Testis (tissue), 2 donors: ENCODE data around the gene CCDC138.

Experiments
- POLR2A ChIP-seq: fragments of 450-650 bp; IDR thresholded peaks from one replicate; pipeline ENCODE4 v1.6.1; 2017; ENCODE audit warnings: antibody characterized with exemption, mild to moderate bottlenecking, moderate library complexity
- TF ChIP-seq, protein P1 (sequence below), 3 experiments: fragments of 450-650 bp in 2 of 3; fragments of 200-600 bp in 1 of 3; sonication (generic) in 1 of 3; IDR thresholded peaks; one replicate each; pipeline ENCODE4 v1.5.1; 2016 to 2019; ENCODE audit warnings: antibody characterized with exemption in 3 of 3, mild to moderate bottlenecking in 2 of 3, moderate library complexity in 1 of 3

DNA sequence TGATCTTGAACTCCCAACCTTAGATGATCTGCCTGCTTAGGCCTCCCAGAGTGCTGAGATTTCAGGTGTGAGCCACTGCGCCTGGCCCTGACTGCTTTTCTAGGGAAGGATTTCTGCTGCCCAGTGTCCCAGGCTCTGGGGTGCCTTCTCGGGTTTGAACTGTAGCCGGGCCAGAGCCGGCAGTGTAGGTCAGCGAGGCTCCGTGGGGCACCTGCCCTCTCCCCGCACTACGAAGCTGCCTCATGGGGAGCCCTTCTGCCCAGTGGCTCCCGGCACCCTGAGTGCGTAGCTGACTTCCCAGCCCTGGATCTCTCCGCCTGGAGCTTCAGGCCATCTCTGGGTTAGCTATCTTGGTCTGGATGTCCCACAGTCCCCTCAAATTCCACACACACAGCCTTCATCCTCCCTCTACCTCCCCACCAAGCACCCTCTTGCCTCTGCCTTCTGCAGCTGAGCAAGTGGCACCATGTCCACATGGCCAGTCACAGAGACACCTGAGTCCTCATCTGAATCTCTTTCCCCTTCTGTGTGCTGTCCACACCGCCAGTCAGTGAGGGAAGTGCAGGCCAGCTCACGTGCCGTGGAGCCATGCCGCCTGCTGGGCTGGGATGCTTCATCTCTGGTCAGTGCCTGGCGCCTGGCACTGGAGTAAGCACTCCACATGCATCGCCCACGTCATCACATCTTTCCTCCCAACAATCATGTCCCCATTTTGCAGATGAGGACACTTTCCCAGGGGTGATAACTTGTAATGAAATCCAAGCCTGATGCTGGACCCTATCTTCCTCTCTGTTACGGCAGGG lies 133.2 kb downstream of the CCDC138 start:
- TF ChIP-seq, protein P1, sequence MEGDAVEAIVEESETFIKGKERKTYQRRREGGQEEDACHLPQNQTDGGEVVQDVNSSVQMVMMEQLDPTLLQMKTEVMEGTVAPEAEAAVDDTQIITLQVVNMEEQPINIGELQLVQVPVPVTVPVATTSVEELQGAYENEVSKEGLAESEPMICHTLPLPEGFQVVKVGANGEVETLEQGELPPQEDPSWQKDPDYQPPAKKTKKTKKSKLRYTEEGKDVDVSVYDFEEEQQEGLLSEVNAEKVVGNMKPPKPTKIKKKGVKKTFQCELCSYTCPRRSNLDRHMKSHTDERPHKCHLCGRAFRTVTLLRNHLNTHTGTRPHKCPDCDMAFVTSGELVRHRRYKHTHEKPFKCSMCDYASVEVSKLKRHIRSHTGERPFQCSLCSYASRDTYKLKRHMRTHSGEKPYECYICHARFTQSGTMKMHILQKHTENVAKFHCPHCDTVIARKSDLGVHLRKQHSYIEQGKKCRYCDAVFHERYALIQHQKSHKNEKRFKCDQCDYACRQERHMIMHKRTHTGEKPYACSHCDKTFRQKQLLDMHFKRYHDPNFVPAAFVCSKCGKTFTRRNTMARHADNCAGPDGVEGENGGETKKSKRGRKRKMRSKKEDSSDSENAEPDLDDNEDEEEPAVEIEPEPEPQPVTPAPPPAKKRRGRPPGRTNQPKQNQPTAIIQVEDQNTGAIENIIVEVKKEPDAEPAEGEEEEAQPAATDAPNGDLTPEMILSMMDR (IDR thresholded peaks at IDR 0.05) = no peak
- no peak for TF ChIP-seq POLR2A
